Measurements from ENCODE around the gene INIP.
"Not testable (repeated sequence)": the region's sequence is repeated elsewhere in the genome, so short reads cannot be mapped to it uniquely, and the experiment has no call there.

INIP gene

DNA sequence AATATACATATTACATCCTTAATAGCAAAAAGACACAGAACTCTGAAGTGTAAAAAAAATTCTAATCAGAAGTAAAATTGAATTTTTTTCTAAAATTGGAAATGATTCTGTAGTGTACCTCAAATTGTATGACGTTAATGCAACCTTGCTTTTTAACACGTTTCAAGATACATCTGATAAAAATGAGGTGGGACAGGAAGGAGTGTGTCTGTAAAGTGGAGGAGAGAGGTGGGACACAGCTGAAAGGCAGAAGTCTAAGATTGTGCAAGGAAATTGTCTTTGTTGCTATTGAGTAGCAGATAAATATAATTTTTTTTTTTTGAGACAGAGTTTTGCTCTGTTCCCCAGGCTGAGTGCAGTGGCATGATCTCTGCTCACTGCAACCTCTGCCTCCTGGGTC lies 17.0 kb upstream of the INIP start:
- no peak for ATAC-seq
- no peak for DNase-seq

DNA sequence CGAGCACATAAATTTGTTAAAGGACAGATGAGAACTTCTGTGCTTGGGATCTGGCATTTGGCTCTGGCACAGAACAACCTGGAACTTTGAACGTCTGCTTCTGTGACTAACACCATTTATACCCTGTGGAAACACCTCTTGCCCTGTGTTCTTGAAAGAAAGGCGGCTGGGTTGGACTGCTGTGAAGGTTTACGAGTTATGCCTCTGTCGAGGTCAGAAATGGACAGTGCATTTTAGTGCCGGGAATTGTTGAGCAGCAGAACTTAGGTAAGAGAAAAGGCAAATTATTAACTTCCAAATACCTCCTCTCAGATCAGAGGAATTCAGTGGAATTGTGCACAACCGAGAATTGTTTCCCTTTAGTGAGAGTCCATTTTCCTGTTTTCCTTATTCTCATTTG lies 14.1 kb upstream of the INIP start:
- no peak for DNase-seq
- ATAC-seq: no peak

DNA sequence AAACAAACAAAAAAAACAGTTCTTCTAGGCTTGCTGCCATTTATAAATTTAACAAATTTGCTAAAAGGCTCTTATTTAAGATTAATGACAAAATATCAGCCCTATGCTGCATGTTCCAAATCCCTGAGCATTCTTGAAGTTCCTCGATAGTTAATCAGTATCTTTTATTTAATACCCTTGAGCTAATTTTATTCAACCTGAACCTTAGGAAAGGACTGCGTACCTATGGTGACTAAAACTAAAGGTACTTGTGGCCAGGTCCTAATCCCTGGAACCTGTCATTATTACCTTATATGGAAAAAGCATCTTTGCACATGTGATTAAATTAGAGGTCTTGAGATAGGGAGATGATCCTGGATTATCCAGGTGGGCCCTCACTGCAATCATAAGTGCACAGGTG lies 10.5 kb upstream of the INIP start:
- no peak for DNase-seq
- ATAC-seq: no peak

DNA sequence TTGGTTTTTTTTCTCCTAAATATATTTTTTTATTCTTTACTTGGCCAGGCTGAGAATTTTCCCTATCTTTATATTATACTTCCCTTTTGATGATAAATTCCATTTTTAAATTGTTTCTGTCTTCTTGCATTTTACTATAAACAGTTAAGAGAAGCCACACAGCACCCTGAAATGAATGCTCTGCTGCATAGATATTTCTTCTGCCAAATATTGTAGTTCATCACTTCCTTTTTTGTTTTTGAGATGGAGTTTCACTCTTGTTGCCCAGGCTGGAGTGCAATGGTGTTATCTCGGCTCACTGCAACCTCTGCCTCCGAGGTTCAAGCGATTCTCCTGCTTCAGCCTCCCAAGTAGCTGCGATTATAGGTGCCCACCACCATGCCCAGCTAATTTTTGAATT lies 8.5 kb upstream of the INIP start:
- no peak for ATAC-seq
- no peak for DNase-seq

DNA sequence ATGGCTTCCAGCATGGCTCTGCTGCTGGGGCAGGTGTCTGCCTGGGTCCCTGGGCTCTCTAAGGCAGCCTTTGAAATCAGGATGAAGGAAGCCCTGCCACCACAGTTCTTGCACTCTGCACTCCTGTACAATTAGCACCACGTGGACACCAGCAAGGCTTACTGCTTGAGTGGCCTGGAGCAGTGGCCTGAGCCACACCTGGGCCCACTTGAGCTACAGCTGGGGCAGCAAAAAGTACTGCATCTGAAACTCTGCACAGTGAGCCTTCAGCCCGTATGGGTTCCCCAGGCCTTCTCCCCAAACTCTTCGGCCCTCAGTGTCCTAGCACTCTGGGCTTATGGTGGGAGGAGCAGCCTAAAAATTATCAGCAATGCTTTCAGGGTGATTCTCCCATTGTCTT lies 8.0 kb upstream of the INIP start:
- ATAC-seq (no peak), DNase-seq (no peak)

DNA sequence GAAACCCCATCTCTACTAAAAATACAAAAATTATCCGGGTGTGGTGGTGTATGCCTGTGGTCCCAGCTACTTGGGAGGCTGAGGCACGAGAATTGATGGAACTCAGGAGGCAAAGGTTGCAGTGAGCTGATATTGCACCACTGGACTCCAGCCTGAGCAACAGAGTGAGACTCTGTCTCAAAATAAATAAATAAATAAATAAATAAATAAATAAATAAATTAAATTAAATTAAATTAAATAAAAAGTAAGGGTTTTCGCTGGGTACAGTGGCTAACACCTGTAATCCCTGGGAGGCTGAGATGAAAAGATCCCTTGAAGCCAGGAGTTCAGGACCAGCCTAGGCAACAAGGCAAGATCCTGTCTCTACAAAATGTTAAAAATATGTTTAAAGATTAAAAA lies 4.8 kb upstream of the INIP start:
- DNase-seq, ATAC-seq: not testable (repeated sequence)

DNA sequence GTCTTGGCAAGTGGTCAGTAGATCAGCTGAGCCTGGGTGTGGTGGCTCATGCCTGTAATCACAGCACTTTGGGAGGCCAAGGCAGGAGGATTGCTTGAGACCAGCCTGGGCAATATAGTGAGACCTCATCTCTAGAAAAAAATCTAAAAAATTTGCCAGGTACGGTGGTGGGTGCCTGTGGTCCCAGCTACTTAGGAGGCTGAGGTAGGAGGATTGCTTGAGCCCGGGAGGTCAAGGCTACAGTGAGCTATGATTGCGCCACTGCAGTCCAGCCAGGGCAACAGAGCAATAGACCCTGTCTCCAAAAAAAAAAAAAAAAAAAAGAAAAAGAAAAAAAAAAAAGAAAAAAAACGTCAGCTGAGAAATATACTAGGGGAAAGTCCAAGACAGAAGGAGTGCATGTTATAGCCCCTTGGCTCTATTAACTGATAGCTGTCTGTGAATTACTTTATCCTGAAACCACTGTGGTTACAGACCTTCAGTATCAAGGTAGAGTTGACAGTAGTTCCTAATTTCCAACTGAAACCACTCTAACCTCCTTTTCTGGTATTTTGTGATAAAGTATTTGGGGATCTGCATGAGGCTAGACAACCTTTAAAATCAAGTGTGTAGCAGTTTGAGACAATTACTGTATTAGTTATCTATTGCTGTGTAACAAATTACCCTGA lies 2.3 kb upstream of the INIP start:
- DNase-seq (no peak), ATAC-seq (no peak)

DNA sequence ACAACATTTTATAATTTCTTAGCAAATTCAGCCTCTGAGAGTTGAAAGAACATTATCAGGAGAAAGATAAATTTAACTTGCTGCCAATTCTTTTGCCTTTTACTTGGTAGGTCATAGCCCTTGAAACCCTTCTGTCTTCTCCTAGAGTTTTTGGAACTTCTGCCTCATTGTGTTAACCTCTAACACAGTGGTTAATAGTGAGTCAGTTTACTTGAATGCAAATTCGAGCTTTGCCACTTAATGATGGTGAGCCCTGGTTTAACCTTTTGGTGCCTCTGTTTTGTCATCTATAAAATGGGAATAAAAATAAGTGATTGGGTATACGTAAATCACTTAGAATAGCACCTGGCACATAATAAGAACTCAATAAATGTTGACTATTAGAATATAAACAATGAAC lies 1.8 kb upstream of the INIP start:
- DNase-seq (no peak), ATAC-seq (peak; percentile 26)

DNA sequence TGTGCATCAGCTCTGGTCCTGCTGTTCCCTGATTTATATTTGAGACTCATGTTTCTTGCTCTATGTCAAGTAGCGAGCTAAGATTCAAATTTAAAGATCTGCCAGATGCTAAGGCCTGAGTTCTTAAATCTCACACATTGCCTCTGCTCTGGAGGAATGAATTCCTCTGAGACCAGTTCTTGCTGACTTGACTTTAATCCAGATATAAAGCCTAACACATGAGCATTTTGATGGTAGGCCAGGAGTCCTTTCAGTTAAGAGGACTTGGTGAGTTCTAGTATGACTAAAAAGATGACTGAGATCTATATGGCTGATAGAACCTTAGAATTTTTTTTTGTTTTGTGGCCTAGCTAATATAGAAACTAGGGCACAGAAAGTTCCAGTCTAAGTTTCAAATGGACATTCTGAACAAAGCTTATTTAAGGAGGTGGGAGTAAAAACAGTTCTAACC lies 1.3 kb upstream of the INIP start:
- ATAC-seq (no peak), DNase-seq (no peak)

DNA sequence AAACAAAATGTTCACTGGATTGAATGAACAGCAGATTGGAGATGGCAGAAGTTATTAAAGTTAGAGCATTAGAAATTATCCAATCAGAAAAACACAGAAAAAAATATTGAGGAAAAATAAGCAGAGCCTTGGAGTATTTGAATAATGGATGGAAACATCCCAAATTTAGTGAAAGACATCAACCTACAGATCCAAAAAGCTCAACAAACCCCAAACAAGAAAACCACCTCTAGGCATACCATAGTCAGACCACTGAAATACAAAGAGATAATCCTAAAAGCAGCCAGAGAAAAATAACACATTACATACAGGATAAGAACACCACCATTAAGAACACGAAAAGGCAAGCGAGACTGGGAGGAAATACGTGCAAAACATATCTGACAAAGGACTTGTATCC lies 5.2 kb downstream of the INIP start:
- ATAC-seq: no peak
- DNase-seq: no peak

DNA sequence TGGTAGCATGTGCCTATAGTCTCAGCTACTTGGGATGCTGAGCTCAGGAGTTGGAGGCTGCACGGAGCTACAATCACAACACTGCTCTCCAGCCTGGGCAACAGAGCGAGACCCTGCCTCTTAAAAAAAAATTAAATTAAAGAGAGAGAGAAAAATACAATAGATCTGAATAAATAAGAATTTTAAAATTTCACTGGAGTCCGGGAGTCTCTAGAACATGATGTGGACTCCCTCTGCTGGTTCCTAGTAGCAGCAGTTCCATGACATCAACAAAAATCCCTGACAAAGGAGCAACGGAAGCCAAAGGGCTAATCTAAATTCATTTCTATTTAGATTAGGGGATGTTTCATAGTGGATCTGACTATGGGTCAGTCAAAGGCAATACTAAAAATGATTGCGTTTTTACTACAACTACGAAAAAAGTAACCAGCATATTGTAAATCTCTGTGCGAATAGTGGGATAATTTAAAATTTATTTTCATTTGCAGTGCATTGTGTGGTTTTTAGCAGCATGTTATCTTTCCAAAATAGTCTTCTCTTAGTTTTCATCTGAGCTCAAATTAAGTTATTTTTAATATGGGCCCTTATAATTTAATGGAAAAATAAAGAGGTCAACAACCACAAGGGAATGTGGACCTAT lies 6.7 kb downstream of the INIP start:
- ATAC-seq (no peak), DNase-seq (no peak)

DNA sequence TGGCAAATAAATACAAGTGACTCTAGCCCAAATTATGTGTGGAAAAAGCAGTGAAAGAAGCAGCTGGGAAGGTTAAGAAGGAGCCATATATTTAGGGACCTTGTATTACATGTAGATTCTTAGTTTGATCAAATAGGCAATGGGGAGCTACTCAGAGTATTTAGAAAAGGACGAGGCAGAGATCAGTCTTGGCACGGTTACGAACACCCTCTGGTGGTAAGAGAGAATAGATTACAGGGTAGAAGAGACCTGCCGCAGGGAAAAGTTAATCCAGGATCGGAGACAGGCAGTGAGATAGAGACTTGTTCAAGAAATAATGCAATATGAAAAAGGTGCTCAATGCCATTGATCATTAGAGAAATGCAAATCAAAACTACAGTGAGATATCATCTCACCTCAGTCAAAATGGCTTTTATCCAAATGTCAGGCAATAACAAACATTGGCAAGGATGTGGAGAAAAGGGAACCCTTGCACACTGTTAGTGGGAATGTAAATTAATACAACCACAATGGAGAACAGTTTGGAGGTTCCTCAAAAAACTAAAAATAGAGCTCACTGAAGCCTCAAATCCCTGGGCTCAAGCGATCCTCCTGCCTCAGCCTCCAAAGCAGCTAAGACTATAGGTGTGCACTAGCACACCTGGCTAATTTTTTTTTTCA lies 12.0 kb downstream of the INIP start:
- ATAC-seq: no peak
- DNase-seq: no peak

DNA sequence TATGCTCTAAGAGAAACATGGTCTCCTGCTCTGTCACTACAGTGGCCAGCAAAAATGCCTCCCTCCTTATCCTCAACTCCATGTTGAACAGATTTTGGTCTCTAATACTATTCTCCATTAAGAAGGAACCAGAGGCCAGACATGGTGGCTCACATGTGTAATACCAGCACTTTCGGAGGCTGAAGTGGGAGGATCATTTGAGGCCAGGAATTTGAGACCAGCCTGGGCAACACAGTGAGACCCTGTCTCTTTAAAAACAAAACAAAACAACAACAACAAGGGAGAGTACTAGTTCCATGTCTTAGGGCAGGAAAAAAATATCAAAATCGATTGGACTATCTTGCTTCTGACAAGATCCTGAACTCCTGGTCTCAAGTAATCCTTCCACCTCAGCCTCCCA lies 14.6 kb downstream of the INIP start:
- ATAC-seq (no peak), DNase-seq (no peak)

DNA sequence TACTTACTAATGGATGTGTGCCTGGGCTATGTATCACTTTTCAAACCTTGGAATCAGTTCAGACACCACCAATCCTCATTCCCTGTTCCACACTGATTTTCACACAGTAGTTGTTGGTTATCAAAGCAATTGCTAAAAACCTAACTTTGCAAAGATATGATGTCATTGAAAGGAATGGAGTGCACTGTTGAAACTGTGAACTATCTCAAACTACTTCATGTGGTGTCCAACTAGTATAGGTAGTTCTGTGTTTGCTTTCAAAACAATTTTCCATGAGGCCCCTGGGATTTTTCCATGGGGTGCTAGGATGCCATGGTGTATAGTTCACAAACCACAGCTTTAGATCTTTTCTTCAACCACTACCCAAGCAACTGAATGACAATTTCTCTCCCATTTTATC lies 17.8 kb downstream of the INIP start:
- DNase-seq (no peak), ATAC-seq (no peak)

DNA sequence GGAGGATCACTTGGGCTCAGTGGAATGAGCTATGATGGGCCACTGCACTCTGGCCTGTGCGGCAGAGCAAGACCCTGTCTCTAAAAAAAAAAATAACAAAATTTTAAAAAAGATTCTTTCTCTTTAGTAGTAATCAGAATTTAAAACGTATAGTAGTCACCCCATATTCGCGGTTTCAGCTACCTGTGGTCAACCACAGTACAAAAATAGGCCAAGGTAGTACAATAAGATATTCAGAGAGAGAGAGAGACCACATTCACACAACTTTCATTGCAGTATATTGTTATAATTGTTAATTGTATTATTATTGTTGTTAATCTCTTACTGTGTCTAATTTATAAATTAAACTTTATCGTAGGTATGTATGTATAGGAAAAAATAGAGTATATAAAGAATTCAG lies 18.7 kb downstream of the INIP start:
- DNase-seq (no peak), ATAC-seq (no peak)

DNA sequence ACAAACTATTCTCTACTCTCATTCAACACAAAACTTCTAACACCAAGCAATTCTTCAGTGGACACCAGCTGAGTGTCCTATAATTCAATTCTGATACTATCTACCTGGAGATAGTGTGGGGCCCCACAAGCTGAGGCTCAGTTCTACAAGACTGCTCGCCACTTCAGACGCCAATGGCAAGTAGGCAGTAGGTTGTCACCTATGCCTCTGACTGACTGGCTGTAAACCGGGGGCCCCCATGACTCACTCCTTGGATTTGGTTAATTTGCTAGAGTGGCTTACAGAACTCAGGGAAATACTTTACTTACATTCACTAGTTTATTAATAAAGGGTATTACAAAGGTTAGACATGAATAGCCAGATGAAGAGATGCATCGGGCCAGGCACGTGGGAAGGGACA lies 21.5 kb downstream of the INIP start:
- peak; percentile 16 for DNase-seq
- peak; percentile 63 for ATAC-seq

DNA sequence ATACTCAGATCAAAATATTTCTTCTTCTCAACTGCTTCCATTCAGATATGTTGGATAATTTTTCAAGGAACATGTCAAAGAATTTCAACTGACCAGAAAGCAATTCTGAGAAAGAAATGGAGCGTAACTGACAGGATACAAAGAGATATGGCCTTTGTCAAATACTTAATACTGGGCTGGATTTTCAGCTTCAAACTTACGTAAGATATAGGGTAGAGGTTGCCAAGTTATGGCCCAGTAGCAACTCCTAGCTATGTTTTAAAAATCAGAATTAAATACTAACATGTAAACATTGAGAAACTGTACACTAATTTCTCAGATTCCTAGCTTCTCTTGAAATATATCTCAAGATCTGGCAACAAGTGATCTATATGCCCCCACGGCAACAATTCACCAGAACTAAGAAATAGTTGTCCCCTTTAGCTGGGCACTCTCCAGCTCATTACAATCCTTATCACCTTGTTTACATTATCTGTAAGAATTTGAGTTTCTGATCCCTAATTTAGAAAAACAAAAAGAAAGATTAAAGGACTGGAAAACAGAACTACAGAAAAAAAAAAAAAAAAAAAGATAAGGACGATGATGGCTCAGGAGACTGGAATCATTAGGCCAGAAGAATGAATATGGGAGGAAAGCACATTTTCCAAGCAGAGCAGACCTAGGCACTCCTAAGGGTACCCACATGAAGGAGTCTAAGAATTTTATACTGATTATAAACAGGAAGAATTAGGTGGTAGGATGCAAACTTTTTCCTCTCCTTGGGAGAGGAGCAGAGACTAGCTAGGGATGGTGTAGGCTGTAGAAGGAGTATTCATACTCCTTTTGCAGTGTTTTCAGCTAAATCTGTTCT lies 23.0 kb downstream of the INIP start:
- ATAC-seq: no peak
- DNase-seq: no peak

DNA sequence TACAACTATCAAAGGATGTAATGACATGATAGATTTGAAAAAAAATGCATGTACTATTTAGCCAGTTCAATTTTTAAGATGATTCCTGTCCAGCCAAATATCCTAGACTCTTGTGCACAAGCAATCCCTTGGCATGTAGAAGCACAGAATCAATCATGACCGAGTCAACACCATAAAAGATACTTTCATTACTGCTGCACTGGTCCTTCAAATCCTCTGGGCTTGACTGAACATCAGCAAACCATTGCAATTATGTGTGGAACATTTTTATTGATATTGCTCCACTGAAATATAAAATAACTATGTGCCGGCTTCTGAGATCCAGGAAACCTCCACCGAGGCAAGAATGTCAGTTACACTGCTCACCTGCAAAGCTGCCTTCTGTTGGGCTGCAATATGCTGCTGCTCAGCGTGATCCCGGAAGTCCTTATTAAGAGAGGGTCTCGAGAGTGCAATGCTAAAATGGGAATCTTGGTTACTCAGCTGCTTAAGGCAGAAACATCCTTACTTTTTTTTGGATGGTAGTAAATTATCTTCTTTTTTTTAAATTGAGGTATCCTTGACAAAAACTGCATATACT lies 28.7 kb downstream of the INIP start:
- DNase-seq: no peak

DNA sequence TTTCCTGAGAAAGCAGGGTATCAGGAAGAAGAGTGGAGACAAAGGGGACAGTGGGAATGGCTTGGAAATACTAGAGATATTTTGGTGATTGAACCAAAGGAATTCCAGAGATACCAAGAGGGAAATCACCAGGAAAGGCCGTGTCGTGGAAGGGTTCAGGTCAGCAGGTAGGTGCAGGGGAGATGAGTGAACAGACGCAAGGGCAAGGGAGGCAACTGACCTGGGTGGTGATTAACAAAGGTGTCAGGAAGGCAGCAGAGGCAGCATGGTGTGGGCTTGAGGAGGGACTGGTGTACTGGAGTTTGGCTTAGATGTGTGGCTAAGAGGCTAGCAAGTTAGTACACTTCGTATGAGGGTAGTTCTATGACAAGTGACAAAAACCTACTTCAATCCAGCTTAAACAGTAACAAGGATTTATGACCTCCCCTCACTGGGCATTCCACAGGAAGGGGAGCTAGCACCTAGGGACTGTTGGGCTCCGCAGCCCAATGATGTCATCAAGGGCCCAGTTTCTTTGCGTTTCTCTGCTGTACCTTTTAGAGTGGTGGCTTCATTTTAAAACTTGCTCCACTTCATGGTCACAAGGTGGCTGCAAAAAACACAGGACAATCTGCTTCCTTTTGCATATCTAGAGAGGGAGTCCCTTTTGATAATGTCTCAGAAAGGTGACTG lies 37.0 kb downstream of the INIP start:
- DNase-seq (no peak), ATAC-seq (no peak)

More for the DNA sequence above, 28.7 kb downstream of the INIP start:
- ATAC-seq: no peak

DNA sequence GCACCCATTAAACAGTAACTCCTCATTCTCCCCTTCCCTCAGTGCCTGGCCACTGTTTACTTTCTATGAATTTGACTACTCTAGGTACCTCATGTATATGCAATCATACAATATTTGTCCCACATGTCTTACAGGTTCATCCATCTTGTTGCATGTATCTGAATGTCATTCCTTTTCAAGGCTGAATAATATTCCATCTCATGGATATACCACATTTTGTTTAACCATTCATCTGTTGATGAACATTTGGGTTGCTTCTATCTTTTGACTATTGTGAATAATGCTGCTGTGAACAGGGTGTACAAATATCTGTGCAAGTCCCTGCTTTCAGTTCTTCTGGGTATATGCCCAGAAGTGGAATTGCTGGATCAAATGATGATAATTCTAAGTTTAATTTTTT lies 40.9 kb downstream of the INIP start:
- no peak for ATAC-seq
- DNase-seq: no peak

DNA sequence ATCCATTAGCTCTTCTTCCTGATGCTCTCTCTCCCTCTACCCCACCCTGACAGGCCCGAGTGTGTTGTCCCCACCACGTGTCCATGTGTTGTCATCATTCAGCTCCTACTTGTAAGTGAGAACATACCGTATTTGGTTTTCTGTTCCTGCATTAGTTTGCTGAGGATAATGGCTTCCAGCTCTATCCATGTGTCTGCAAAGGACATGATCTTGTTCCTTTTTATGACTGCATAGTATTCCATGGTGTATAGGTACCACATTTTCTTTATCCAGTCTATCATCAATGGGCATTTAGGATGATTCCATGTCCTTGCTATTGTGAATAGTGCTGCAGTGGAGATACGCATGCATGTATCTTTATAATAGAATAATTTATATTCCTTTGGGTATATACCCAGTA lies 44.7 kb downstream of the INIP start:
- DNase-seq, ATAC-seq: not testable (repeated sequence)

Measured in stimulated activated naive CD8-positive, alpha-beta T cell treated with anti-CD3 and anti-CD28 coated beads, Interleukin-15, Interleukin-2, amounts not matched to agents 100 U/mL and 50 U/mL, for 24 hours (primary cell).